ENCODE measurements around the gene PDLIM5.

GRCh38 chr4:94559351-94559806, 107.6 kb downstream of the PDLIM5 start:
- no peak for TF ChIP-seq CTCF (optimal IDR thresholded peaks at IDR 0.05 in 1 of 3, IDR thresholded peaks at IDR 0.05 in 1 of 3, conservative IDR thresholded peaks at IDR 0.05 in 1 of 3; ENCODE audit: extremely low read depth in 1 of 3, insufficient read depth in 2 of 3, low read length in 3 of 3)
- no peak for TF ChIP-seq EZH2 (IDR thresholded peaks at IDR 0.05; ENCODE audit: low read length)
